ENCODE measurements around the gene ABLIM2. TPM values are rescaled to one million over a fixed set of nuclear protein-coding genes. Genes with fewer than 3 reads are reported as not detected.

Gene ABLIM2
- total and polyA plus RNA-seq, 2 of the 8 experiments (the other 6 are each of a cell fraction or from before 2014, with no cell fraction given): 2.8 to 3.0 TPM

DNA sequence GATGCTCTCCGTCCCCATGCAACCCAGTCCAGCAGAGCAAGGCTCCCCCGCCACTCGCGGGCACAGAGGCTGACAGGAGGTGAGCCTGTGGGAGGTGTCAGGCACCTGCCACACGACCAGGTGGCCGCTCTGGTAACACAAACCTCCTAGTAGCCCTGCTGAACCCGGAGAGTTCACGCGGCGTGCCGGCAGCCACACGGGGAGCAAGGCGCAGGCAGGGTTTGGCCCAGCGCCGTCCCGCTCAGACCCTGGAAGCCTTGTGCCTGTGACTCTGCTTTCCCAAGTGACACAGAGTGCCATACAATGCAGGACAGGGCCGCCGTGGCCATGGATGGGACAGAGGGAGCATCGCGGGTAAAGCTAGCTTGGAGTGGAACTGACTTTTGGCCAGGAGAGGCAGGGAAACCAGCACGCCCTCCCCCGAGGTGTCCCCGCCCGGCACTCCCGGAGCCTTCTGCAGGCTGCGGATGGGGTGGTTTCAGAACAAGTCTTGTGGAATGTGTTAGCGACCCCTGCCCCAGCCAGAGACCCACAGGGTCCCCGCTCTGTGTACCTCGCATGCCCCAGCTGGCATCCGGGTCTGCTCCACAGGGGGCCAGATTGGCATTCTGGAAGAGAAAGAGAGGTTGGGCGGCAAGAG is 174.2 kb downstream of the ABLIM2 start:
- CTCF ChIA-PET (ENCODE audit: partially characterized antibody): interaction anchor here (0.6 to 9.7 kb wide), 13 partner anchors 11 to 222 kb away, joined by 3 to 180 read pairs (median 28); partner anchors contain the start of gene AFAP1
- TF ChIP-seq EZH2 (IDR thresholded peaks at IDR 0.05; ENCODE audit: low read depth, low read length, severe bottlenecking) (no peak), CBX5 (IDR thresholded peaks at IDR 0.05; ENCODE audit: low read depth, low read length) (no peak), JUN (IDR thresholded peaks at IDR 0.05; ENCODE audit: low read depth, low read length) (no peak), RXRA (IDR thresholded peaks at IDR 0.05; ENCODE audit: insufficient read depth, low read depth, low read length) (no peak), SUZ12 (IDR thresholded peaks at IDR 0.05; ENCODE audit: low read length) (no peak), ASH2L (IDR thresholded peaks at IDR 0.05; ENCODE audit: low read length) (no peak), SP2 (IDR thresholded peaks at IDR 0.05; ENCODE audit: low read length) (no peak), CHD1 (IDR thresholded peaks at IDR 0.05; ENCODE audit: low read depth, low read length) (no peak), POU5F1 (IDR thresholded peaks at IDR 0.05; ENCODE audit: low read depth, low read length) (no peak), POLR2AphosphoS5 (IDR thresholded peaks at IDR 0.05; ENCODE audit: low read depth, low read length) (no peak), BCL11A (IDR thresholded peaks at IDR 0.05; ENCODE audit: low read depth in 2 of 2, low read length in 2 of 2) (no peak), TEAD4 (IDR thresholded peaks at IDR 0.05; ENCODE audit: low read depth, low read length) (no peak)
- TF ChIP-seq, protein P1, sequence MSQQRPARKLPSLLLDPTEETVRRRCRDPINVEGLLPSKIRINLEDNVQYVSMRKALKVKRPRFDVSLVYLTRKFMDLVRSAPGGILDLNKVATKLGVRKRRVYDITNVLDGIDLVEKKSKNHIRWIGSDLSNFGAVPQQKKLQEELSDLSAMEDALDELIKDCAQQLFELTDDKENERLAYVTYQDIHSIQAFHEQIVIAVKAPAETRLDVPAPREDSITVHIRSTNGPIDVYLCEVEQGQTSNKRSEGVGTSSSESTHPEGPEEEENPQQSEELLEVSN (IDR thresholded peaks at IDR 0.05): no peak

More for the DNA sequence above, 174.2 kb downstream of the ABLIM2 start:
- Histone ChIP-seq H3K79me1 (ENCODE audit: low read depth, low read length) (no peaks in the 10 kb centered on the region), H2BK12ac (ENCODE audit: low read depth, low read length) (peak overlapping the region; percentile 63; the same call in 1 of the 2 replicates), H3K79me2 (ENCODE audit: control insufficient read depth in 1 of 2, insufficient read depth in 2 of 2, low read length in 2 of 2) (no peaks in the 10 kb centered on the region), H2AFZ (ENCODE audit: low read length) (no peak overlapping the region), H4K20me1 (replicated peaks in 1 of 2; ENCODE audit: control insufficient read depth in 1 of 2, insufficient read depth in 2 of 2, low read length in 2 of 2) (no peaks in the 10 kb centered on the region), H2BK15ac (ENCODE audit: low read length) (no peak overlapping the region), H3K4me1 (replicated peaks in 1 of 4; ENCODE audit: control insufficient read depth in 3 of 4, insufficient read depth in 4 of 4, low read length in 3 of 4) (peaks cover 3 to 12% (median 5%) of the 10 kb centered on the region in 4 experiments; a peak in 5 of 7 replicates), H3K23me2 (ENCODE audit: low read depth, low read length) (no peaks in the 10 kb centered on the region), H2BK20ac (ENCODE audit: low read length) (no peak overlapping the region), H3K36me3 (ENCODE audit: control insufficient read depth in 2 of 4, insufficient read depth in 4 of 4, low read length in 3 of 4) (no peaks in the 10 kb centered on the region), H3K4me2 (ENCODE audit: insufficient read depth in 1 of 2, low read depth in 2 of 2, low read length in 2 of 2) (no peak overlapping the region), H3K14ac (ENCODE audit: insufficient read length) (no peak overlapping the region), H3K27ac (ENCODE audit: low read depth, low read length) (no peak overlapping the region), H2BK120ac (replicated peaks; ENCODE audit: low read depth, low read length) (no peak overlapping the region), H3K27me3 (replicated peaks in 1 of 4; ENCODE audit: control insufficient read depth in 3 of 4, extremely low read depth in 1 of 4, insufficient read depth in 3 of 4, low read length in 3 of 4) (no peaks in the 10 kb centered on the region), H3K56ac (replicated peaks; ENCODE audit: insufficient read length, low read depth, low read length) (no peak overlapping the region), H2AK5ac (ENCODE audit: low read depth, low read length) (0 out of 2 replicates have a peak overlapping the region, but pooled peaks have one; percentile 55), H3K4me3 (ENCODE audit: extremely low read depth in 1 of 4, insufficient read depth in 2 of 4, low read depth in 3 of 4, low read length in 4 of 4) (no peak overlapping the region), H3K18ac (ENCODE audit: extremely low read depth, low read length) (0 out of 2 replicates have a peak overlapping the region, but pooled peaks have one; percentile 10), H3K4ac (replicated peaks; ENCODE audit: insufficient read length, low read depth, low read length) (no peak overlapping the region), H4K5ac (ENCODE audit: insufficient read length, low read depth, low read length) (no peak overlapping the region), H4K8ac (ENCODE audit: extremely low read depth, insufficient read depth, low read length) (no peak overlapping the region), H4K91ac (replicated peaks; ENCODE audit: insufficient read length, low read length) (peak overlapping the region; percentile 84), H3K23ac (ENCODE audit: insufficient read length) (no peak overlapping the region), H3K9me3 (ENCODE audit: insufficient read depth in 2 of 2, low read depth in 1 of 2, low read length in 1 of 2) (no peaks in the 10 kb centered on the region), H3K9ac (replicated peaks in 1 of 4; ENCODE audit: extremely low read depth in 1 of 4, low read depth in 3 of 4, low read length in 3 of 4) (peak overlapping the region in 1 of 4 experiments; percentile 33; a peak in 2 of 7 replicates), H2BK5ac (ENCODE audit: low read depth, low read length) (no peak overlapping the region)
- POLR2A ChIA-PET (ENCODE audit: partially characterized antibody): interaction anchor here (0.8 kb wide), 2 partner anchors 45 to 89 kb away, joined by 3 read pairs; partner anchors contain the start of gene AFAP1
- FAIRE-seq (no peak), DNase-seq (ENCODE audit: low read depth in 1 of 2, low spot score in 2 of 2) (no peak)
- WGBS, 2 experiments (ENCODE audit: extremely low coverage in 1 of 2, insufficient coverage in 1 of 2, insufficient read length in 1 of 2, insufficient replicate concordance in 2 of 2, low coverage in 1 of 2, low lambda C conversion rate in 2 of 2, missing lambda C conversion rate in 1 of 2): 85% methylated on average over 30 of the region's 31 CpGs; no CpG with 5 or more reads in 1 of the 2 experiments

All from H1 (cell line).